Caco-2 (cell line): ENCODE data around the gene TMED8. TPM values are rescaled to one million over a fixed set of nuclear protein-coding genes. Genes with fewer than 3 reads are reported as not detected.

Experiments used
- BruUV-seq: library from RNA; stranded (reverse); fragments of 400-500 nt; replicated peaks from 2 replicates; lab custom pipeline; 2021; lab: Mats Ljungman, UMichigan
- CTCF ChIA-PET: fragments of 300-600 bp; sonication (Branson Sonifier 250); formaldehyde crosslinking; loops from one replicate; lab custom pipeline; 2022; ENCODE audit warnings: antibody characterized with exemption; lab: Charles Lee
- POLR2A ChIA-PET: fragments of 300-600 bp; sonication (Branson Sonifier 250); formaldehyde crosslinking; loops from one replicate; lab custom pipeline; 2022; ENCODE audit warnings: antibody characterized with exemption; lab: Charles Lee
- DNase-seq, 2 experiments: peaks; one replicate each; pipeline versions ENCODE4 v3.0.0 to v3.0.0-alpha.2; 2020 to 2022
- H3K27me3 ChIP-seq: replicated peaks from 2 replicates; pipeline ENCODE4 v1.6.0; 2011; ENCODE audit warnings: low read length; ENCODE audit not compliant: control insufficient read depth, insufficient read depth
- H3K36me3 ChIP-seq: 2 replicates; pipeline ENCODE4 v1.5.1; 2011; ENCODE audit warnings: low read length; ENCODE audit not compliant: control insufficient read depth, insufficient read depth
- H3K4me1 ChIP-seq: fragments of 250-450 bp; sonication (Bioruptor Pico); 2 replicates; pipeline ENCODE4 v1.5.1; 2020; ENCODE audit warnings: mild to moderate bottlenecking
- H3K4me3 ChIP-seq: 2 replicates; pipeline ENCODE4 v1.5.1; 2011; ENCODE audit warnings: low read depth, mild to moderate bottlenecking, control low read depth, low read length
- H3K9me3 ChIP-seq: fragments of 250-450 bp; sonication (Bioruptor Pico); 2 replicates; pipeline ENCODE4 v1.5.1; 2020; ENCODE audit warnings: mild to moderate bottlenecking, moderate library complexity
- H3K27ac Mint-ChIP-seq: one replicate; pipeline ENCODE4 v1.8.0; 2022; ENCODE audit warnings: mixed read lengths; ENCODE audit not compliant: unreplicated experiment
- H3K27me3 Mint-ChIP-seq: one replicate; pipeline ENCODE4 v1.8.0; 2022; ENCODE audit warnings: mixed read lengths; ENCODE audit not compliant: insufficient read depth, unreplicated experiment
- H3K36me3 Mint-ChIP-seq: one replicate; pipeline ENCODE4 v1.8.0; 2022; ENCODE audit warnings: mild to moderate bottlenecking, mixed read lengths; ENCODE audit not compliant: insufficient read depth, unreplicated experiment
- H3K4me1 Mint-ChIP-seq: one replicate; pipeline ENCODE4 v1.8.0; 2022; ENCODE audit warnings: low read depth, mixed read lengths; ENCODE audit not compliant: unreplicated experiment
- H3K4me3 Mint-ChIP-seq: one replicate; pipeline ENCODE4 v1.8.0; 2022; ENCODE audit warnings: mild to moderate bottlenecking, moderate library complexity, mixed read lengths; ENCODE audit not compliant: unreplicated experiment
- H3K9me3 Mint-ChIP-seq: one replicate; pipeline ENCODE4 v1.8.0; 2022; ENCODE audit warnings: mixed read lengths; ENCODE audit not compliant: unreplicated experiment
- intact Hi-C: fragments of 100-400 bp; cut with micrococcal nuclease; formaldehyde crosslinking; loops from one replicate; pipeline ENCODE4 v1.10.0; 2022; ENCODE audit not compliant: unreplicated experiment
- total RNA-seq: library from RNA; stranded (reverse); gene quantifications from 2 replicates; pipeline ENCODE4 v1.2.3, GENCODE V29; 2022
- TF ChIP-seq, protein P1 (sequence below), 2 experiments: fragments of 200-600 bp in 1 of 2; IDR thresholded peaks; 1 replicate in 1 of 2; 2 replicates in 1 of 2; pipeline versions ENCODE4 v1.5.1 to v1.8.0; 2011 to 2022; ENCODE audit warnings: antibody characterized with exemption in 1 of 2, control low read depth in 1 of 2, inconsistent platforms in 1 of 2, low read depth in 1 of 2, low read length in 1 of 2, mild to moderate bottlenecking in 1 of 2, moderate library complexity in 1 of 2; ENCODE audit not compliant: insufficient read depth in 1 of 2, severe bottlenecking in 1 of 2, unreplicated experiment in 1 of 2

The TMED8 gene
- total RNA-seq, 1 experiment from 2014 or later: 14.1 TPM

DNA sequence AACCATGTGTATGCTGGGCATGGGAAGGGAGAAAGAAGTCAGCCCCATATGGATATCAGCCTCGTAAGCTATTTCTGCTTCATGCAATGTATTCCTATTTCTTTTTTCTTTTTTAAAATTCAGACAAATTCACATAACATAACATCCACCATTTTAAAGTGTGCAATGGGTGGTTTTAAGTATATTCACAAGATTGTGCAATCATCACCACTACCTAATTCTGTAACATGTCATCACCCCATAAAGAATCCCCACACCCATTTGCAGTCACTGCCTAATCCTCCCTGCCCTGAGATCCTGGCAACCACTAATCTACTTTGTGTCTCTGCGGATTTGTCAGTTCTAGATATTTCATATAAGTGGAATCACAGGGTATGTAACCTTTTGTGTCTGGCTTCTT, 65.7 kb downstream of the TMED8 start:
- no peaks in the 10 kb centered on the region for H3K36me3 Mint-ChIP-seq
- BruUV-seq: no TSS peak
- no peaks in the 10 kb centered on the region for H3K27me3 ChIP-seq
- no peaks in the 10 kb centered on the region for H3K36me3 ChIP-seq
- TF ChIP-seq, protein P1, sequence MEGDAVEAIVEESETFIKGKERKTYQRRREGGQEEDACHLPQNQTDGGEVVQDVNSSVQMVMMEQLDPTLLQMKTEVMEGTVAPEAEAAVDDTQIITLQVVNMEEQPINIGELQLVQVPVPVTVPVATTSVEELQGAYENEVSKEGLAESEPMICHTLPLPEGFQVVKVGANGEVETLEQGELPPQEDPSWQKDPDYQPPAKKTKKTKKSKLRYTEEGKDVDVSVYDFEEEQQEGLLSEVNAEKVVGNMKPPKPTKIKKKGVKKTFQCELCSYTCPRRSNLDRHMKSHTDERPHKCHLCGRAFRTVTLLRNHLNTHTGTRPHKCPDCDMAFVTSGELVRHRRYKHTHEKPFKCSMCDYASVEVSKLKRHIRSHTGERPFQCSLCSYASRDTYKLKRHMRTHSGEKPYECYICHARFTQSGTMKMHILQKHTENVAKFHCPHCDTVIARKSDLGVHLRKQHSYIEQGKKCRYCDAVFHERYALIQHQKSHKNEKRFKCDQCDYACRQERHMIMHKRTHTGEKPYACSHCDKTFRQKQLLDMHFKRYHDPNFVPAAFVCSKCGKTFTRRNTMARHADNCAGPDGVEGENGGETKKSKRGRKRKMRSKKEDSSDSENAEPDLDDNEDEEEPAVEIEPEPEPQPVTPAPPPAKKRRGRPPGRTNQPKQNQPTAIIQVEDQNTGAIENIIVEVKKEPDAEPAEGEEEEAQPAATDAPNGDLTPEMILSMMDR (IDR thresholded peaks at IDR 0.05; ENCODE audit: insufficient read depth in 1 of 2, low read depth in 1 of 2, low read length in 1 of 2, severe bottlenecking in 1 of 2, unreplicated experiment in 1 of 2): no peak
- H3K27ac Mint-ChIP-seq: no peak overlapping the region
- H3K9me3 ChIP-seq: no peaks in the 10 kb centered on the region
- no peak overlapping the region for H3K4me3 Mint-ChIP-seq
- intact Hi-C loops: no loop called here
- H3K4me1 ChIP-seq: peaks cover 40% of the 10 kb centered on the region
- DNase-seq: no peak
- no peaks in the 10 kb centered on the region for H3K27me3 Mint-ChIP-seq
- peaks cover 15% of the 10 kb centered on the region for H3K4me1 Mint-ChIP-seq
- H3K9me3 Mint-ChIP-seq: no peaks in the 10 kb centered on the region
- ChIA-PET POLR2A (no interaction called here), CTCF (no interaction called here)
- H3K4me3 ChIP-seq: no peak overlapping the region

GRCh38 chr14:77310026-77310425, 66.9 kb downstream of the TMED8 start:
- Mint-ChIP-seq H3K36me3 (no peaks in the 10 kb centered on the region), H3K9me3 (no peaks in the 10 kb centered on the region), H3K4me1 (peaks cover 16% of the 10 kb centered on the region), H3K27ac (no peak overlapping the region), H3K4me3 (no peak overlapping the region), H3K27me3 (no peaks in the 10 kb centered on the region)
- Histone ChIP-seq H3K4me1 (peaks cover 30% of the 10 kb centered on the region), H3K36me3 (no peaks in the 10 kb centered on the region), H3K27me3 (no peaks in the 10 kb centered on the region), H3K9me3 (no peaks in the 10 kb centered on the region), H3K4me3 (no peak overlapping the region)
- no peak for DNase-seq
- TF ChIP-seq, protein P1 (IDR thresholded peaks at IDR 0.05; ENCODE audit: insufficient read depth in 1 of 2, low read depth in 1 of 2, low read length in 1 of 2, severe bottlenecking in 1 of 2, unreplicated experiment in 1 of 2): no peak
- no TSS peak for BruUV-seq
- intact Hi-C loops: no loop called here
- ChIA-PET POLR2A (no interaction called here), CTCF (no interaction called here)

DNA sequence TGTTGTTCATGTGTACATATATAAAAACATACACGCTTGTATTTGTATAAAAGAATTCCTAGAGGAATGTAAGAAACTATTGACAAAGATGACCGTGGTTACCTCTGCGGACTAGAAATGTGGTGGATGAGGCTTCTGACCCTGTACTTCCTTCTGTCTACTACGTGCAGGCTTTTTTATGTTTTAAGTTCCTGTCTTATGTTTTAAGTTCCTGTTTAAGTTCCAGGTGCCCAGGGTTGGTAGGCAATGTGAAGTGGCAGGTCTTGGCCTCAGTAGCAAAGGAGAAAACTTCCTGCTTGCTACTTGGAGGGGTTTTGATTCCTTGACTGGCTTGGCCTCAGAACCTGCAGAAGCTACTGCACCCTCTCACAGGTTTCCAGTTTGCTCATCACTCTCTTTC, 67.8 kb downstream of the TMED8 start:
- TF ChIP-seq, protein P1 (IDR thresholded peaks at IDR 0.05; ENCODE audit: insufficient read depth in 1 of 2, low read depth in 1 of 2, low read length in 1 of 2, severe bottlenecking in 1 of 2, unreplicated experiment in 1 of 2): no peak
- Mint-ChIP-seq H3K4me3 (no peak overlapping the region), H3K36me3 (peaks cover 5% of the 10 kb centered on the region), H3K27me3 (no peaks in the 10 kb centered on the region), H3K9me3 (no peaks in the 10 kb centered on the region), H3K4me1 (peaks cover 17% of the 10 kb centered on the region), H3K27ac (no peak overlapping the region)
- Histone ChIP-seq H3K4me3 (no peak overlapping the region), H3K27me3 (no peaks in the 10 kb centered on the region), H3K36me3 (no peaks in the 10 kb centered on the region), H3K4me1 (peaks cover 27% of the 10 kb centered on the region), H3K9me3 (no peaks in the 10 kb centered on the region)
- BruUV-seq: no TSS peak
- CTCF ChIA-PET: interaction anchor here (0.5 kb wide), 1 partner anchor 12 kb away, joined by 6 read pairs; the partner anchor contains the start of genes GSTZ1 and POMT2
- intact Hi-C loops: no loop called here
- POLR2A ChIA-PET: no interaction called here
- no peak for DNase-seq
